HK-2 (cell line): Measurements from ENCODE around the gene PRR36.
"Not testable (repeated sequence)": the region's sequence is repeated elsewhere in the genome, so short reads cannot be mapped to it uniquely, and the experiment has no call there.

Experiments
- DNase-seq: peaks from one replicate; pipeline ENCODE4 v3.0.0-alpha.2; 2018; ENCODE audit not compliant: unreplicated experiment

PRR36 gene

DNA sequence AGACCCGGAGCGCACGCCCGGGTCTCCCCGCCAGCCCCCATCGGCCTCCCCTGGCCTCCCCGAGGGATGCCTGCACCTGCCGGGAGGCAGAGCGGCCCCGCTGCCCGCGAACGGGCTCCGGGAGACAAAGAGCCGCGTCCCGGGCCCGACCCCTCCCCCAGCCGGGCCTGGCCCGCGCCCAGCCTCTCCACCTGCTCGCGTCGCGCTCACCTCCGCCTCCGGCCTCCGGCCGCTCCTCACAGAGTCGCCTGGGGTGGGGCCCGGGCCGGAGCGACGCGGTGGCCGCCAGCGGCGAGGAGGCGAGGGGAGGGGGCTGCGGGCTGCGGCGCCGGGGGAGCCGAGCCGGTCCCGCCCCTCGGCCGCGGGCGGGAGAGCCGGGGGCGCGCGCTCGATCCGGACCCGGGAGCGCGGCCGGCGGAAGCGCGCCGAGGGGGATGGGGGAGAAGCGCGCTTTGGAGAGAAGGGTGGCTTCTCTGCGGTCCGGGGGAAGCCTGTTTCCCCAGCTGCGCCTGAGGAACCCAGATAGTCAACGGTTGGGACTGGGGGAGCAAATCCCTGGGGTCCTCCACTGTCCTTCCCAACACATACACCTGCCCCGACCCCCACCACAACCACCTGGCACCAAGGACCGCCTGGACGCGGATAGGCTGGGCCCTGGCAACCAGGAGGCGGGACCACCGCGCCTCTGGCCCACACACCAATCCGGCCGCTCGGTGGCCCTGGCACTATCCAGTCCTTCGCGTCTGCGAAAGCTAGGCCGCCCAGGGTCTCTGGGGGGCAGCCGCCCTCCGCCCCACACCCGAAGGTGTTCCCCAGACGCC lies at the start of gene PRR36:
Gene PRR36, minus strand, starts transcription at position 315 of the 821 bp plus-strand sequence. CDS start 701 bp downstream, outside the sequence.
- peak; percentile 65 for DNase-seq

DNA sequence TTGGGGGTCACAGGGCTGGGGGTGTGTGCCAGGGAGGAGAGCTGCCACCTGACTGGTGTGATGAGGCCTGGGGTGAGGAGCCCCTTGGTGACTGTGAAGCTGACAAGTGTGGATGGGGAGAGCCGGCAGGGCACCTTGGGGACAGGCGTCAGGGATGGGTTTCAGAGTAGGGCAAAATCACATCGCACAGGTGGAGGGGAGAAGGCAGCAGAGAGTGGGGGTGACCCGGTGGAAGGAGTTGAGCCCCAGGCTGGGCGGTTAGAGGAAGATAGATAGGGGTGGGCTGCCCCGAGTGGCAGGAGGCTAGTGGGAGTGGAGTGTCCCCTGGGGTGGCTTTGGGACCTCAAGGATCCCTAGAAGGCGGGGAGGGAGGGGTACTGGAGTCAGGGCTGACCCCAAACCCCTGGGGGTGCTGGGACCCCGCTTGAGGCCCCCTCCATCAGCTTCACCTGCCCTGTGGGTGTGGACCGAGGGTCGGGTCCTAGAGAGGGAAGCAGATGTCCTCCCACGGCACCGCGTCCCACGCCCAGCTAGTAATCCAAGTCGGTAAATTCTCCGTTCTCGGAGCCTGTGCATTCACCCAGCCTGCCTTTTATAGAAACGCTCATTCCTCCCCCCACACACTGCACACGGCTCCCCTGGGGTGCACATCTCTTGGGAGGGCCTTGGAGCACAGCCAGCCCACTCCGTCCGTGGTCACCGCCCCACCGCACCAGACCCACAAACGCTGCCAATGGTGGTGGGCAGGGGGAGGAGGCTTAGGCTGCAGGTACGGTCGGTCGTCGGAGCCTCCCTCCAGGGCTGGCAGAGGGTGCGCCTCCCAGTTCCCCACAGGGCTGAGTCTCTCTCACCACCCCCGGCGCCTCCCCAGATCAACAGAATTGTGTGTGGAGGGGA lies 49.4 kb upstream of the PRR36 start:
- no peak for DNase-seq

- no peak for DNase-seq
Observed at GRCh38 chr19:7922836-7923195, 48.6 kb upstream of the PRR36 start.

- DNase-seq = no peak
Observed at GRCh38 chr19:7921967-7922835, 48.0 kb upstream of the PRR36 start.

- DNase-seq = no peak
Observed at GRCh38 chr19:7921302-7921966, 47.2 kb upstream of the PRR36 start.

GRCh38 chr19:7920519-7921301 lies 46.5 kb upstream of the PRR36 start:
- DNase-seq = peak; percentile 100

GRCh38 chr19:7919610-7920518 lies 45.7 kb upstream of the PRR36 start, which contains the start of gene SNAPC2:
TSS of gene SNAPC2 (plus strand) at chr19:7920338. CDS start at chr19:7920367, 29 bp downstream.
- peak; percentile 96 for DNase-seq

DNA sequence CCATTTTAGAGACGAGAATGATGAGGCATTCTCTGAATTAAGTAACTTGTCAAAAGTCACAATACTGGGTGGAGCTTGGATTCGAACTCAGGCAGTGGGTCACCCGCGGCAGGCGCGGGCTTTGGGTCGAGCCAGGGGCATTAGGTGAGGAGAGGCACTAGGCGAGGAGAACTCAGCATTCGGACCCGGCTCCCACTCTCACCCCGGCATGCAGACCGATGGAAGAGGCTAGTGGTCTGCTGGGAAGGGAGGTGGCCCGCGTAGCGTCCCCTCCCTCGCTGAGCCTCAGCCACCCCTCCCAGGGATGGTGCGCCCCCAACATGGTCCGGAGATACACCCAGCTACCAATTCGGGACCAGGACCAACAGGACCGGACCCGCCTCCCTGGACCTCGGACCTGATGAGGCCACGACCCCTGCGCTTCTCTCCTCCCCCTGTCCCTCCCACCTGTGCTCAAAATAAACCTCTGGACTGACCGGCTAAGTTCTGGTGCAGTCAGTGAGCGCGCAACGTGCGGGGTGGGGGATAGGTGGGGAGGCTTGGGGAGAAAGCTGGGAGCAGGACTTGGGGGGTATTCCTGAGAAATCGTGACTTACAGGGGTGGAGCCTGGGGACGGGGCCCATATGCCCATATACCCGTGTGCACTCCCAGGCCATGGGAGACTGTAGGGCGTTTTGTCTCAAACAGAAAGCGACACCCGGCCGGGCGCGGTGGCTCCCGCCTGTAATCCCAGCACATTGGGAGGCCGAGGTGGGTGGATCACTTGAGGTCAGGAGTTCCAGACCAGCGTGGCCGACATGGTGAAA lies 44.6 kb upstream of the PRR36 start:
- DNase-seq = no peak

DNA sequence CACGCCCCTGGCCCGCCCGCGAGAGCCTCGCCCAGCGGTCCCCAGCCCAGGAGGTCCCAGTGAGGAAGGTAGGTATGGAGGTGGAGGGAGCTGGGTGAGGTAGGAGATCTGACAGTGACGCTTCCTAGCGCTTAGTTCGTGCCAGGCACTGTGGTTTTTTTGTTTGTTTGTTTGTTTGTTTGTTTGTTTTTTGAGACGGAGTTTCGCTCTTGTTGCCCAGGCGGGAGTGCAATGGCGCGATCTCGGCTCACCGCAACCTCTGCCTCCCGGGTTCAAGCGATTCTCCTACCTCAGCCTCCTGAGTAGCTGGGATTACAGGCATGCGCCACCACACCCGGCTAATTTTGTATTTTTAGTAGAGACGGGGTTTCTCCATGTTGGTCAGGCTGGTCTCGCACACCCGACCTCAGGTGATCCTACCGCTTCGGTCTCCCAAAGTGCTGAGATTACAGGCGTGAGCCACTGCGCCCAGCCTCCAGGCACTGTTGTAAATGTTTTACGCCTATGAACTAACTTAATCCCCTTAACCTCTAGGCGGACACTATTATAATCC lies 43.9 kb upstream of the PRR36 start:
- DNase-seq = not testable (repeated sequence)

DNA sequence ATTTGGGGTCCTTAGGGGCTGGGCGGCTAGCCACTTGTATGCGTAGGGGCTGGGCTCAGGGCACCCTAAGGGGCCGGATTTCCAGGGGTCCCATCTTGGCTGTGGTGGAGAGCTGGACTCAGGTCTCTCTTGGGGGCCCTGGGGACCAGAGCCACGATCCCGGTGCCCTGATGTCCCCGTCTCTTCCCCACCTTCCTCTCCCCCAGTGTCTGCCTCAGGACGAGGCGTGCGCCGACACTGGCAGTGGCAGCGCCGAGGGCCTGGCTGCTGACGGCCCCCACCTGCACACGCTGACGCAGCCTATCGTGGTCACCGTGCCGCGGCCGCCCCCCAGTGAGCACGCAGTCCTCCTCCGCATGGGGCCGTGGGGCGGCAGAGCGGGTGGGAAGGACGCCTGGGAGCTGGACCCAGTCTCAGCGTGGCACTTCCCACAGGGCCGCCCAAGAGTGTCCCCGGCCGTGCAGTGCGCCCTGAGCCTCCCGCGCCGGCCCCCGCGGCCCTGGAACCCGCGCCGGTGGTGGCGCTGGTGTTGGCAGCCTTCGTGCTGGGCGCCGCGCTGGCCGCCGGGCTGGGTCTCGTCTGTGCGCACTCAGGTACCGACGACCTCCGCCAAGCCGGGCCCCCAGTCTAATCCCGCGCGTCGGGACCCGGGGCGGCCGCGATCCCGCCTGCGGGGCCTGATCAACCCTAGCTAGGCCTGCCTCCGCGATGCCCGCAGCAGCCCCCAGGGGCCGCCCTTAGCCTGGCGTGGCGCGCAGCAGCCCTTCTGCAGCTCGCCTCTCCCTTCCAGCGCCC lies 43.3 kb upstream of the PRR36 start:
- peak; percentile 60 for DNase-seq

DNA sequence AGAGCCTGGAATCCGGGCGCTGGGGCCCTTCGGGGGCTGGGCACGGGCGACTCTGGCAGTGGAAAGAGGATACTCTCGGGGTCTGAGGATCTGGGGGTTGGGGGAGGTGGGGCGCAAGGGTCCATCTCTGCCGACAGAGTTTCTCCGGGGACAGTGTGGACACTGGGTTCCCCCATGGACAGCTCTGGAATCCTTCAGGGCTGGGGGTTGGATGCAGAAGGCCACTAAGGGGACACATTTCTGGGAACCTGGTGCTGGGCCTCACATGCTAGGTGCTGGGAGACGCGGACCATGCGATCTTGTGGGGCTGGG lies 42.7 kb upstream of the PRR36 start:
- DNase-seq = no peak

GRCh38 chr19:7916103-7916954 lies 42.1 kb upstream of the PRR36 start:
- peak; percentile 57 for DNase-seq

GRCh38 chr19:7915250-7916102 lies 41.3 kb upstream of the PRR36 start:
- no peak for DNase-seq

- DNase-seq = no peak
Observed at GRCh38 chr19:7914598-7915045, 40.4 kb upstream of the PRR36 start, which contains the start of gene TGFBR3L. TSS of gene TGFBR3L (plus strand) at chr19:7914830.

DNA sequence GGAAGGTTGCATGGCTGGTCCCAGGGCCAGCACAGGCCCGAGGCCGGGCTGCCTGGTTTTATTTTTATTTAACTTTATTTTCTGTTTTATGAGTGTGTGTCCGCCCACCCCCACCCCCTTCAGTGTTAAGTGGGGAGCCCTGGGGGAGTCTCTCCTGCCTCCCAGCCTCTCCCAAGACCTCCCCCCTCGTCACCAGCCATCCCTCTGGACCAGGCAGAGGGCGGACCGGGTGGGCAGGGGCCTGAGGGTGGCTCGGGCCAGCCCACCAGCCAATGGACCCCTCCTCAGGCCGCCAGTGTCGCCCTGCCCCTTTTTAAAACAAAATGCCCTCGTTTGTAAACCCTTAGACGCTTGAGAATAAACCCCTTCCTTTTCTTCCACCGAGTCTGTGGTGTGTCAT lies 39.9 kb upstream of the PRR36 start:
- DNase-seq = no peak
